Stomach (tissue), 9 donors: ENCODE data around the gene MMS19. TPM values are rescaled to one million over a fixed set of nuclear protein-coding genes. Genes with fewer than 3 reads are reported as not detected.

Source experiments
- DNase-seq, 2 donors: peaks; one replicate each; pipeline versions ENCODE4 v3.0.0 to v3.0.0-alpha.2; 2013 to 2019
- H3K27ac ChIP-seq, 5 donors: fragments of 200-600 bp in 4 of 5; sonication (generic) in 4 of 5; one replicate each; pipeline ENCODE4 v1.5.1; 2013 to 2019; ENCODE audit warnings: mild to moderate bottlenecking in 1 of 5, moderate library complexity in 1 of 5
- H3K27me3 ChIP-seq, 3 donors: fragments of 200-600 bp; sonication (generic); one replicate each; pipeline ENCODE4 v1.5.1; 2017 to 2019; ENCODE audit warnings: mixed run types in 1 of 3
- H3K36me3 ChIP-seq, 4 donors: fragments of 200-600 bp; sonication (generic); 1 replicate in 3 of 4; 2 replicates in 1 of 4; pipeline ENCODE4 v1.5.1; 2016 to 2019
- H3K4me1 ChIP-seq, 4 donors: fragments of 200-600 bp; sonication (generic); one replicate each; pipeline ENCODE4 v1.5.1; 2016 to 2019
- H3K4me3 ChIP-seq, 4 donors: fragments of 200-600 bp; sonication (generic) in 3 of 4; one replicate each; pipeline ENCODE4 v1.5.1; 2016 to 2019; ENCODE audit warnings: mild to moderate bottlenecking in 1 of 4
- H3K9me3 ChIP-seq, 4 donors: fragments of 200-600 bp; sonication (generic); one replicate each; pipeline ENCODE4 v1.5.1; 2016 to 2019
- CTCF ChIP-seq, 7 experiments: fragments of 450-650 bp in 4 of 7; fragments of 200-600 bp in 3 of 7; sonication (generic) in 3 of 7; IDR thresholded peaks; one replicate each; pipeline ENCODE4 v1.5.1; 2016 to 2019; ENCODE audit warnings: antibody characterized with exemption in 7 of 7, control low read depth in 2 of 7, mild to moderate bottlenecking in 1 of 7
- EP300 ChIP-seq: sonication (generic); formaldehyde crosslinking; IDR thresholded peaks from one replicate; pipeline ENCODE4 v1.6.1; 2017; ENCODE audit warnings: antibody characterized with exemption
- POLR2A ChIP-seq, 4 donors: fragments of 450-650 bp; IDR thresholded peaks; one replicate each; pipeline ENCODE4 v1.6.1; 2016; ENCODE audit warnings: antibody characterized with exemption in 4 of 4, control low read depth in 2 of 4, mild to moderate bottlenecking in 1 of 4, moderate library complexity in 1 of 4
- POLR2AphosphoS5 ChIP-seq, 3 donors: sonication (generic); formaldehyde crosslinking; IDR thresholded peaks; one replicate each; pipeline ENCODE4 v1.6.1; 2016; ENCODE audit warnings: antibody characterized with exemption in 3 of 3
- WGBS, 5 donors: extraction: QIAGEN DNeasy Blood & Tissue Kit in 3 of 5; methylation state at CpG; one replicate each; pipeline versions ENCODE4 v1.1.5 to v1.1.7; 2013 to 2018; 5-methylcytosine and 5-hydroxymethylcytosine counted together
- intact Hi-C: fragments of 100-400 bp; cut with DNase I; formaldehyde crosslinking; loops from one replicate; pipeline ENCODE4 v1.15.1; 2023; ENCODE audit warnings: low total_unique reads
- polyA plus RNA-seq, 3 donors: library from polyadenylated mRNA; stranded (reverse); fragments of 200-250 nt; gene quantifications; one replicate each; pipeline ENCODE4 v1.2.3, GENCODE V29; 2013
- total RNA-seq, 5 donors: library from RNA; depleted of rRNA; stranded (reverse); fragments of >200 nt; gene quantifications; one replicate each; pipeline versions ENCODE4 v1.1.0 to v1.2.3, GENCODE V29; 2014 to 2016
- donor health status: healthy with polysubstance abuse.
- donor health status: Bipolar disorder and iron deficiency.
- donor health status: healthy.

The MMS19 gene
- total and polyA plus RNA-seq, 8 donors, result 30.9 to 146 (median 58.4) TPM

GRCh38 chr10:97514344-97514743 lies 16.1 kb upstream of the MMS19 start:
- Histone ChIP-seq H3K4me1 (peaks cover 9 to 35% (median 18%) of the 10 kb centered on the region in 4 donors), H3K36me3 (no peaks in the 10 kb centered on the region), H3K27ac (no peak overlapping the region), H3K4me3 (no peak overlapping the region), H3K9me3 (no peaks in the 10 kb centered on the region), H3K27me3 (no peaks in the 10 kb centered on the region)
- intact Hi-C loops, result no loop called here
- WGBS, 5 donors, result 80 to 85% (median 81%) methylated on average over 10 of the region's 10 CpGs
- TF ChIP-seq POLR2A (IDR thresholded peaks at IDR 0.05) (no peak), POLR2AphosphoS5 (IDR thresholded peaks at IDR 0.05) (no peak)
- no peak for DNase-seq

- H3K4me3 ChIP-seq, result no peak overlapping the region
- intact Hi-C loops, result no loop called here
- H3K27me3 ChIP-seq, result no peaks in the 10 kb centered on the region
- H3K27ac ChIP-seq, result no peak overlapping the region
- DNase-seq, result no peak
- H3K9me3 ChIP-seq, result no peaks in the 10 kb centered on the region
- peaks cover 2 to 26% (median 12%) of the 10 kb centered on the region in 4 donors for H3K4me1 ChIP-seq
- 48 to 85% (median 71%) methylated on average over 1 of the region's 1 CpG for WGBS, 5 donors
- H3K36me3 ChIP-seq, result no peaks in the 10 kb centered on the region
- TF ChIP-seq EP300, result no peak
- no peak for TF ChIP-seq POLR2A (IDR thresholded peaks at IDR 0.05)
- no peak for TF ChIP-seq CTCF (IDR thresholded peaks at IDR 0.05)
- no peak for TF ChIP-seq POLR2AphosphoS5 (IDR thresholded peaks at IDR 0.05)
These were observed 14.8 kb upstream of the MMS19 start for GRCh38 chr10:97512993-97513392.

- no peaks in the 10 kb centered on the region for H3K36me3 ChIP-seq
- DNase-seq, result no peak
- TF ChIP-seq EP300 (no peak), POLR2AphosphoS5 (IDR thresholded peaks at IDR 0.05) (no peak), CTCF (IDR thresholded peaks at IDR 0.05) (no peak), POLR2A (IDR thresholded peaks at IDR 0.05) (no peak)
- H3K4me1 ChIP-seq, result peaks cover 0 to 18% (median 9%) of the 10 kb centered on the region in 4 donors
- peak overlapping the region in 1 of 5 donors; percentile 29 for H3K27ac ChIP-seq
- intact Hi-C loops, result no loop called here
- no peaks in the 10 kb centered on the region for H3K9me3 ChIP-seq
- no peak overlapping the region for H3K4me3 ChIP-seq
- no peaks in the 10 kb centered on the region for H3K27me3 ChIP-seq
- WGBS, 5 donors, result 64 to 79% (median 66%) methylated on average over 3 of the region's 3 CpGs
These were observed 13.7 kb upstream of the MMS19 start for GRCh38 chr10:97511711-97512440.

- no peak for DNase-seq
- H3K27ac ChIP-seq, result no peak overlapping the region
- TF ChIP-seq CTCF (IDR thresholded peaks at IDR 0.05) (no peak), POLR2A (IDR thresholded peaks at IDR 0.05) (no peak), POLR2AphosphoS5 (IDR thresholded peaks at IDR 0.05) (no peak), EP300 (no peak)
- no peaks in the 10 kb centered on the region for H3K9me3 ChIP-seq
- whole genome bisulfite sequencing, 5 donors, result 77 to 89% (median 84%) methylated on average over 4 of the region's 4 CpGs
- intact Hi-C loops, result no loop called here
- no peaks in the 10 kb centered on the region for H3K36me3 ChIP-seq
- peaks cover 0 to 18% (median 9%) of the 10 kb centered on the region in 4 donors for H3K4me1 ChIP-seq
- no peaks in the 10 kb centered on the region for H3K27me3 ChIP-seq
- no peak overlapping the region for H3K4me3 ChIP-seq
These were observed 12.5 kb upstream of the MMS19 start for GRCh38 chr10:97510686-97511085.

- Histone ChIP-seq H3K36me3 (no peaks in the 10 kb centered on the region), H3K4me3 (no peak overlapping the region), H3K9me3 (no peaks in the 10 kb centered on the region), H3K4me1 (peaks cover 0 to 18% (median 7%) of the 10 kb centered on the region in 4 donors), H3K27ac (no peak overlapping the region), H3K27me3 (no peaks in the 10 kb centered on the region)
- TF ChIP-seq EP300 (no peak), CTCF (IDR thresholded peaks at IDR 0.05) (no peak), POLR2A (IDR thresholded peaks at IDR 0.05) (no peak), POLR2AphosphoS5 (IDR thresholded peaks at IDR 0.05) (no peak)
- no peak for DNase-seq
- WGBS, 5 donors, result 90 to 94% (median 92%) methylated on average over 8 of the region's 8 CpGs
- intact Hi-C loops, result no loop called here
These were observed 11.0 kb upstream of the MMS19 start for GRCh38 chr10:97509120-97509680.
